BLaER1 treated with 17β-estradiol and CSF1 and Interleukin-3, amounts not matched to agents 10 nM and 100 nM (cell line): ENCODE measurements around the gene BAHD1.

Experiments
- H3K27ac ChIP-seq, 11 experiments: shearing (Covaris generic); formaldehyde crosslinking; 2 replicates each; pipeline ENCODE4 v1.8.1; 2022
- H3K27me3 ChIP-seq, 11 experiments: shearing (Covaris generic); formaldehyde crosslinking; 2 replicates each; pipeline ENCODE4 v1.8.1; 2022
- H3K36me3 ChIP-seq, 11 experiments: shearing (Covaris generic); formaldehyde crosslinking; 2 replicates each; pipeline ENCODE4 v1.8.1; 2022
- H3K4me1 ChIP-seq, 10 experiments: shearing (Covaris generic); formaldehyde crosslinking; 2 replicates each; pipeline ENCODE4 v1.8.1; 2022
- H3K4me2 ChIP-seq, 11 experiments: shearing (Covaris generic); formaldehyde crosslinking; 2 replicates each; pipeline ENCODE4 v1.8.1; 2022
- H3K4me3 ChIP-seq, 10 experiments: shearing (Covaris generic); formaldehyde crosslinking; 2 replicates each; pipeline ENCODE4 v1.8.1; 2022
- H3K9ac ChIP-seq, 11 experiments: shearing (Covaris generic); formaldehyde crosslinking; 2 replicates each; pipeline ENCODE4 v1.8.1; 2022
- H3K9me3 ChIP-seq, 11 experiments: shearing (Covaris generic); formaldehyde crosslinking; replicated peaks in 1 of 11; 2 replicates each; pipeline ENCODE4 v1.8.1; 2022
- H4K20me1 ChIP-seq, 11 experiments: shearing (Covaris generic); formaldehyde crosslinking; 2 replicates each; pipeline ENCODE4 v1.8.1; 2022
- Cebpa-rat ChIP-seq, 11 experiments: shearing (Covaris generic); IDR thresholded peaks; 2 replicates each; pipeline ENCODE4 v1.8.1; 2022

Gene BAHD1

GRCh38 chr15:40456299-40456712, 15.6 kb downstream of the BAHD1 start:
- peak overlapping the region in 5 of 11 experiments; percentile 4 to 48 (median 36); a peak in 5 of 22 replicates for H3K27ac ChIP-seq
- TF ChIP-seq Cebpa-rat (IDR thresholded peaks at IDR 0.05), result no peak
- peaks cover 61 to 71% (median 65%) of the 10 kb centered on the region in 10 experiments for H3K4me1 ChIP-seq
- no peak overlapping the region for H3K4me3 ChIP-seq
- H3K9me3 ChIP-seq, result no peaks in the 10 kb centered on the region
- H3K9ac ChIP-seq, result peak overlapping the region in 3 of 11 experiments; percentile 27 to 71 (median 49); a peak in 5 of 22 replicates
- H3K4me2 ChIP-seq, result peak overlapping the region; percentile 9 to 97 (median 87); a peak in 16 of 22 replicates
- H3K27me3 ChIP-seq, result no peaks in the 10 kb centered on the region
- H3K36me3 ChIP-seq, result peaks cover 31 to 39% (median 35%) of the 10 kb centered on the region in 11 experiments
- peaks cover 94 to 100% (median 100%) of the 10 kb centered on the region in 11 experiments for H4K20me1 ChIP-seq

- H3K36me3 ChIP-seq, result peaks cover 35 to 43% (median 39%) of the 10 kb centered on the region in 11 experiments
- peak overlapping the region in 10 of 11 experiments; percentile 5 to 97 (median 84); a peak in 14 of 22 replicates for H3K4me2 ChIP-seq
- H3K4me3 ChIP-seq, result no peak overlapping the region
- no peaks in the 10 kb centered on the region for H3K9me3 ChIP-seq
- peak overlapping the region in 3 of 11 experiments; percentile 27 to 71 (median 49); a peak in 4 of 22 replicates for H3K9ac ChIP-seq
- TF ChIP-seq Cebpa-rat (IDR thresholded peaks at IDR 0.05), result no peak
- peaks cover 57 to 66% (median 61%) of the 10 kb centered on the region in 10 experiments for H3K4me1 ChIP-seq
- H3K27me3 ChIP-seq, result no peaks in the 10 kb centered on the region
- peaks cover 92 to 100% (median 100%) of the 10 kb centered on the region in 11 experiments for H4K20me1 ChIP-seq
- peak overlapping the region in 5 of 11 experiments; percentile 4 to 48 (median 36); a peak in 5 of 22 replicates for H3K27ac ChIP-seq
Measured at GRCh38 chr15:40456738-40457137, 16.0 kb downstream of the BAHD1 start.

GRCh38 chr15:40458495-40459371, 18.0 kb downstream of the BAHD1 start:
- Histone ChIP-seq H3K36me3 (peaks cover 55 to 63% (median 59%) of the 10 kb centered on the region in 11 experiments), H3K9me3 (no peaks in the 10 kb centered on the region), H3K4me3 (no peak overlapping the region), H3K9ac (no peak overlapping the region), H3K4me1 (peaks cover 37 to 46% (median 41%) of the 10 kb centered on the region in 10 experiments), H4K20me1 (peaks cover 80 to 100% (median 98%) of the 10 kb centered on the region in 11 experiments), H3K27me3 (no peaks in the 10 kb centered on the region), H3K4me2 (no peak overlapping the region), H3K27ac (no peak overlapping the region)
- no peak for TF ChIP-seq Cebpa-rat (IDR thresholded peaks at IDR 0.05)

DNA sequence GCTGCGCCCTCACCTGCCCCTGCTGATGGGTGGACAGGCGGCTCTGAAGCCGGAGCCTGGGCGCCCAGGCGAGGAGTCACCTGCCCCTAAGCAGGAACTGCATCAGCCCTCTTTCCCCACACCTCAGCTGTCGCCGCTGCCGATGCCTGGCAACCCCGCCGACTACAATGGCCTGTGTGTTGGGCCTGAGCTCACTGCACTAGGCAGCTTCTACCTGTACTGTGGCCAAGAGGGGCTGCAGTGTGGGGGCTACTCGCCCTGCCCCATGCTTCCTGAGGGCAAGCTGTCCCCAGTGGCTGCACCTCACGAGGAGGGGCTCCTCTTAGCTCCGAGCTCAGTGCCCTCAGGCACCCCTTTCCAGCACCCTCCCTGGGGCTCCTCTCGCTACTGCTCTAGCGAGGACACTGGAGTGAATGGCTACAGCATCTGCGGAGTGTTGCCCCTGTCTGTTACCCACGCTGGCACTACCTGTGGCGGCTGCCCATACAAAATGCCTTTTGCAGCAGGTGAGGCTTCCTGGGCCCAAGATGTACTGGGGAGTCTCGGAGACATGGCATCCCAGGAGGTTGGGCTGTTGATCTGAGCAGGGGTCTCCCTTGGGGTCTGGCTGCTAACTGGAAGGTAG, 18.8 kb downstream of the BAHD1 start:
- H3K4me1 ChIP-seq, result peaks cover 29 to 39% (median 33%) of the 10 kb centered on the region in 10 experiments
- peaks cover 63 to 71% (median 67%) of the 10 kb centered on the region in 11 experiments for H3K36me3 ChIP-seq
- H3K9me3 ChIP-seq, result no peaks in the 10 kb centered on the region
- TF ChIP-seq Cebpa-rat (IDR thresholded peaks at IDR 0.05), result no peak
- no peak overlapping the region for H3K27ac ChIP-seq
- no peak overlapping the region for H3K9ac ChIP-seq
- H3K4me2 ChIP-seq, result no peak overlapping the region
- H4K20me1 ChIP-seq, result peaks cover 76 to 100% (median 98%) of the 10 kb centered on the region in 11 experiments
- H3K4me3 ChIP-seq, result no peak overlapping the region
- no peaks in the 10 kb centered on the region for H3K27me3 ChIP-seq

DNA sequence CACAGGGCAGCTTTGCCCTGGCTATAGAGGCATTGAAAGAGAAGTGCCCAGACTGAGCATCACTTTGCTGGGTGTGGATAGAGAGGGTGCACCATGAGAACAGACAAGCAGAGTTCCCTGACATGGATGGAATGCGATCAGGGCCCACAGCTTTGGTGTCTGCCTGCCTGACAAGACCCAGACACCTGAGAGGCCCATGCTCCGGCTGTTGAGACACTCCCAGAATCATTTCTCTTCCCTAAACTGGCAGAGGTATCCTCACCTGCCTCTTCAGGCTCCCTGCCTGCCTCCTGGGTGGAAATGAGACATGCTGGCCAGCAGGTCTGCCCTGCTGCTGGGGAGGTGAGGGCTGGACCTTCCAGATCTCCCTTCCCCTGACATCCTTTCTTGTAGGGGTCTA, 19.7 kb downstream of the BAHD1 start:
- TF ChIP-seq Cebpa-rat (IDR thresholded peaks at IDR 0.05), result no peak
- Histone ChIP-seq H3K27me3 (no peaks in the 10 kb centered on the region), H4K20me1 (peaks cover 73 to 100% (median 96%) of the 10 kb centered on the region in 11 experiments), H3K4me2 (no peak overlapping the region), H3K4me3 (no peak overlapping the region), H3K36me3 (peaks cover 72 to 80% (median 76%) of the 10 kb centered on the region in 11 experiments), H3K9ac (peak overlapping the region in 1 of 11 experiments; percentile 15; a peak in 2 of 22 replicates), H3K4me1 (peaks cover 20 to 32% (median 26%) of the 10 kb centered on the region in 10 experiments), H3K27ac (no peak overlapping the region; a peak in 1 of 22 replicates), H3K9me3 (no peaks in the 10 kb centered on the region)

GRCh38 chr15:40461958-40462357, 21.2 kb downstream of the BAHD1 start:
- Histone ChIP-seq H3K9me3 (no peaks in the 10 kb centered on the region), H3K27me3 (no peaks in the 10 kb centered on the region), H3K4me1 (peaks cover 6 to 29% (median 13%) of the 10 kb centered on the region in 10 experiments), H4K20me1 (peaks cover 57 to 98% (median 80%) of the 10 kb centered on the region in 11 experiments; a peak in 21 of 22 replicates), H3K36me3 (peaks cover 83 to 95% (median 90%) of the 10 kb centered on the region in 11 experiments), H3K27ac (no peak overlapping the region), H3K4me2 (no peak overlapping the region), H3K4me3 (no peak overlapping the region), H3K9ac (no peak overlapping the region)
- no peak for TF ChIP-seq Cebpa-rat (IDR thresholded peaks at IDR 0.05)

DNA sequence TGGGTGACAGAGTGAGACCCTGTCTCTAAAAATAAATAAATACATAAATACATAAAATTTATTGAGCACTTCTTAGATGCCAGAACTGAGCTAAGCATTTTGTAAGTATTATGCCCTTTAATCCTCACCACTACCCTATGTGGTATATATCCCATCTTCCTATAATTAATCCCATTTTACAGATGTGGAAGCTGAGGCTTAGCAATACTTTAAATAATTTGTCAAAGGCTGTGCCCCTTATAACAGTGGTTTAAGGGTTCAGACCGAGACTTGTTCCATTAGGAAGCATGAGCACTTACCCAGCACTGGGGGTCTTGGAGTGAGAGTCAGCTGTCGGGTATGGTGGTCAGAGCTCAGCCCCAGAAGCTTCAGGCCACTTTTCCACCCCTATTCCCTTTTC, 22.5 kb downstream of the BAHD1 start:
- H3K4me3 ChIP-seq, result no peak overlapping the region
- H3K4me2 ChIP-seq, result no peak overlapping the region
- H3K36me3 ChIP-seq, result peaks cover 78 to 100% (median 96%) of the 10 kb centered on the region in 11 experiments
- TF ChIP-seq Cebpa-rat (IDR thresholded peaks at IDR 0.05), result no peak
- H3K27me3 ChIP-seq, result no peaks in the 10 kb centered on the region
- peaks cover 0 to 26% (median 1%) of the 10 kb centered on the region in 10 experiments; a peak in 9 of 20 replicates for H3K4me1 ChIP-seq
- no peak overlapping the region for H3K9ac ChIP-seq
- H3K9me3 ChIP-seq, result no peaks in the 10 kb centered on the region
- H3K27ac ChIP-seq, result no peak overlapping the region
- H4K20me1 ChIP-seq, result peaks cover 44 to 94% (median 68%) of the 10 kb centered on the region in 11 experiments; a peak in 21 of 22 replicates

DNA sequence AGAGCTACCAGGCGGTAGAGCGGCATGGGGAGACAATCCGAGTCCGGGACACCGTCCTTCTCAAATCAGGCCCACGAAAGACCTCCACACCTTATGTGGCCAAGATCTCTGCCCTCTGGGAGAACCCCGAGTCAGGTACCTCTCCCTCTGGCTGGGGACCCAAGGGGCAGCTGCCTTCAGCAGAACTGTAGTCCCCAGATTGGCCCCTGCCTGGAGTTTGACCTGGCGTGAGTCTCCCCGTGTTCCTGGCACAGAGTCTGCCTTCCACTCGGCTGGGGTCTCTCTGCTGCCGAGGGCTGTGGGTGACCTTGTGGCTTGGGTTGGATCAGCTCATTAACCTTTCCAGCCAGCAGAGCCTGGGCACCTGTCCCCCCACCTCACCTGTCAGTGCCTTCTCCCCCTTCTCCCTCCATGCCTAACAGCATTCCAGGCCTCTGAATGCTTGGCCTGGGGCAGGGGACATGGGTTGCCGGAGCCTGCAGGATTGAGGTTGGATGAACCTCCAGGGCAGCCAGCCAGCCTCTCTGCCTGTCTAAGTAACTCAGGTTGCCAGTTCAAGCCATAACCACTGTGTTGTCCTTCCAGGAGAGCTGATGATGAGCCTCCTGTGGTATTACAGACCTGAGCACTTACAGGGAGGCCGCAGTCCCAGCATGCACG, 23.3 kb downstream of the BAHD1 start:
- no peak overlapping the region for H3K4me3 ChIP-seq
- no peak overlapping the region for H3K27ac ChIP-seq
- no peak for TF ChIP-seq Cebpa-rat (IDR thresholded peaks at IDR 0.05)
- H3K4me1 ChIP-seq, result peaks cover 0 to 33% (median 8%) of the 10 kb centered on the region in 10 experiments; a peak in 12 of 20 replicates
- H3K9ac ChIP-seq, result no peak overlapping the region
- peaks cover 36 to 87% (median 61%) of the 10 kb centered on the region in 11 experiments; a peak in 21 of 22 replicates for H4K20me1 ChIP-seq
- peaks cover 71 to 99% (median 95%) of the 10 kb centered on the region in 11 experiments for H3K36me3 ChIP-seq
- H3K9me3 ChIP-seq, result no peaks in the 10 kb centered on the region
- no peaks in the 10 kb centered on the region for H3K27me3 ChIP-seq
- H3K4me2 ChIP-seq, result no peak overlapping the region
